GM12874 (cell line): ENCODE data around the gene LARP4.

ENCODE experiments used
- CTCF ChIP-seq: IDR thresholded peaks from 2 replicates; pipeline ENCODE4 v1.5.1; 2011; ENCODE audit warnings: low read depth, mild to moderate bottlenecking, control low read depth, low read length, moderate library complexity; ENCODE audit not compliant: insufficient read depth

Gene LARP4

GRCh38 chr12:50400638-50401499 lies at the start of gene LARP4:
Gene LARP4, plus strand, starts transcription at chr12:50400885. Its CDS starts 126 bp downstream, at chr12:50401011.
- no peak for TF ChIP-seq CTCF

GRCh38 chr12:50351120-50352043 lies 49.3 kb upstream of the LARP4 start:
- TF ChIP-seq CTCF: no peak

GRCh38 chr12:50353404-50353803 lies 47.3 kb upstream of the LARP4 start:
- TF ChIP-seq CTCF: no peak

GRCh38 chr12:50353869-50354593 lies 46.7 kb upstream of the LARP4 start:
- TF ChIP-seq CTCF: no peak

GRCh38 chr12:50354908-50355307 lies 45.8 kb upstream of the LARP4 start:
- no peak for TF ChIP-seq CTCF

- no peak for TF ChIP-seq CTCF
Measured at GRCh38 chr12:50355365-50355764, 45.3 kb upstream of the LARP4 start.
